OCI-LY3 (cell line): Measurements from ENCODE around the gene CELSR3.

Experiments
- EZH2phosphoT487 ChIP-seq: fragments of 200-600 bp; shearing (Covaris generic); IDR thresholded peaks from 2 replicates; pipeline ENCODE4 v1.6.1; 2018; ENCODE audit warnings: antibody characterized with exemption, mixed run types, low read depth
- TF ChIP-seq, protein P1 (sequence below): fragments of 200-600, 300-600 bp; sonication (generic); IDR thresholded peaks from 2 replicates; pipeline ENCODE4 v1.5.1; 2014; ENCODE audit warnings: antibody characterized with exemption, low read length, low read depth

DNA sequence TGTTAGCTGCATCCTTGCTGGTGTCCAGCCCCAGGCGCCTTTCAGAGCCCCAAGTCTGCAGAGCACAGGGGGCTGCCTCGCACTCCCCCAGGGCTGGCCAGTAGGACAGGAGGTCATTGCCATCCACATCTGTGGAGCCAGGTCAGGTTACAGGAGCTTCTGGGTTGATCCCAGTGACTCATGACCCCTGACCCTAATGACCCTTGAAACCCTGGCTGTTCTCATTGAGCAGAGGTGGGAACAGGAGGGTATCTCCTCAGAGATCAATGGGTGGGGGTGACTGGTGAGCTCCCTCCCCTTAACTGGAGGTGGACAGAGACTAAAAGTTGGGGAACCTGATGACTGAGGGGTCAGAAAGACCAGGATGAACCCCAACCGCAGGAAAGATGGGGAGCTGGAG is 21.3 kb downstream of the CELSR3 start:
- TF ChIP-seq, protein P1, sequence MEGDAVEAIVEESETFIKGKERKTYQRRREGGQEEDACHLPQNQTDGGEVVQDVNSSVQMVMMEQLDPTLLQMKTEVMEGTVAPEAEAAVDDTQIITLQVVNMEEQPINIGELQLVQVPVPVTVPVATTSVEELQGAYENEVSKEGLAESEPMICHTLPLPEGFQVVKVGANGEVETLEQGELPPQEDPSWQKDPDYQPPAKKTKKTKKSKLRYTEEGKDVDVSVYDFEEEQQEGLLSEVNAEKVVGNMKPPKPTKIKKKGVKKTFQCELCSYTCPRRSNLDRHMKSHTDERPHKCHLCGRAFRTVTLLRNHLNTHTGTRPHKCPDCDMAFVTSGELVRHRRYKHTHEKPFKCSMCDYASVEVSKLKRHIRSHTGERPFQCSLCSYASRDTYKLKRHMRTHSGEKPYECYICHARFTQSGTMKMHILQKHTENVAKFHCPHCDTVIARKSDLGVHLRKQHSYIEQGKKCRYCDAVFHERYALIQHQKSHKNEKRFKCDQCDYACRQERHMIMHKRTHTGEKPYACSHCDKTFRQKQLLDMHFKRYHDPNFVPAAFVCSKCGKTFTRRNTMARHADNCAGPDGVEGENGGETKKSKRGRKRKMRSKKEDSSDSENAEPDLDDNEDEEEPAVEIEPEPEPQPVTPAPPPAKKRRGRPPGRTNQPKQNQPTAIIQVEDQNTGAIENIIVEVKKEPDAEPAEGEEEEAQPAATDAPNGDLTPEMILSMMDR, result no peak
- no peak for TF ChIP-seq EZH2phosphoT487
